Stimulated activated CD8-positive, alpha-beta memory T cell treated with anti-CD3 and anti-CD28 coated beads, Interleukin-4, amount 100 ng/mL, for 4 hours (primary cell): ENCODE data around the gene FAM120A.

Experiments used
- DNase-seq, 2 donors: peaks; one replicate each; pipeline ENCODE4 v3.0.0-alpha.2; 2020; ENCODE audit warnings: low read depth in 2 of 2, low spot score in 1 of 2

Gene FAM120A

GRCh38 chr9:93440896-93441580, 10.4 kb upstream of the FAM120A start:
- no peak for DNase-seq

GRCh38 chr9:93446073-93446472, 5.4 kb upstream of the FAM120A start:
- DNase-seq = no peak

GRCh38 chr9:93447655-93448054, 3.8 kb upstream of the FAM120A start:
- no peak for DNase-seq

- DNase-seq = peak in 1 of 2 donors; percentile 6
Observed at GRCh38 chr9:93451849-93452709, 594 bp downstream of the FAM120A start.

- DNase-seq = no peak
Observed at GRCh38 chr9:93452710-93453046, 1.2 kb downstream of the FAM120A start.

- peak; percentile 62 to 74 for DNase-seq
Observed at GRCh38 chr9:93453047-93453914, 1.8 kb downstream of the FAM120A start, which contains the start of gene FAM120AOS. FAM120AOS (minus strand) TSS chr9:93453581; CDS start chr9:93452709, 872 bp downstream.

- no peak for DNase-seq
Observed at GRCh38 chr9:93456022-93456421, 4.5 kb downstream of the FAM120A start.

GRCh38 chr9:93456504-93456903, 5.0 kb downstream of the FAM120A start:
- no peak for DNase-seq

GRCh38 chr9:93457006-93457405, 5.5 kb downstream of the FAM120A start:
- DNase-seq = no peak

- no peak for DNase-seq
Observed at GRCh38 chr9:93458712-93459111, 7.2 kb downstream of the FAM120A start.

GRCh38 chr9:93459432-93459847, 8.0 kb downstream of the FAM120A start:
- DNase-seq = no peak

- no peak for DNase-seq
Observed at GRCh38 chr9:93460689-93461413, 9.4 kb downstream of the FAM120A start.

GRCh38 chr9:93461414-93461743, 9.9 kb downstream of the FAM120A start:
- no peak for DNase-seq

GRCh38 chr9:93461821-93462220, 10.3 kb downstream of the FAM120A start:
- DNase-seq = no peak

- no peak for DNase-seq
Observed at GRCh38 chr9:93463638-93464248, 12.3 kb downstream of the FAM120A start.

GRCh38 chr9:93464395-93464794, 12.9 kb downstream of the FAM120A start:
- no peak for DNase-seq

GRCh38 chr9:93464876-93465275, 13.4 kb downstream of the FAM120A start:
- no peak for DNase-seq

- DNase-seq = no peak
Observed at GRCh38 chr9:93465855-93466254, 14.4 kb downstream of the FAM120A start.

- no peak for DNase-seq
Observed at GRCh38 chr9:93466416-93467061, 15.1 kb downstream of the FAM120A start.

GRCh38 chr9:93467062-93467416, 15.6 kb downstream of the FAM120A start:
- no peak for DNase-seq
